ENCODE results near the gene ZBTB39. TPM values are rescaled to one million over a fixed set of nuclear protein-coding genes. Genes with fewer than 3 reads are reported as not detected.

The ZBTB39 gene
- total RNA-seq, 1 experiment from 2014 or later = 5.8 TPM

GRCh38 chr12:57044889-57045288 lies 38.5 kb upstream of the ZBTB39 start:
- DNase-seq (ENCODE audit: low read depth, low spot score) = no peak
- in situ Hi-C loops (cut with HindIII; ENCODE audit: low pct_unique_long_range_greater_than_20kb, low sequenced_read_pairs) (no loop called here), intact Hi-C loops (cut with micrococcal nuclease; ENCODE audit: unreplicated experiment) (no loop called here)
- H3K36me3 ChIP-seq (ENCODE audit: control insufficient read depth, insufficient read depth, low read length) = no peaks in the 10 kb centered on the region
- BruUV-seq (replicated peaks) = no TSS peak
- no peak overlapping the region for H3K27ac ChIP-seq (ENCODE audit: low read length)
- CTCF ChIA-PET = no interaction called here
- ATAC-seq = no peak
- no peaks in the 10 kb centered on the region for H3K9me3 ChIP-seq (ENCODE audit: control insufficient read depth, insufficient read depth, low read depth, low read length)
- TF ChIP-seq, protein P1, sequence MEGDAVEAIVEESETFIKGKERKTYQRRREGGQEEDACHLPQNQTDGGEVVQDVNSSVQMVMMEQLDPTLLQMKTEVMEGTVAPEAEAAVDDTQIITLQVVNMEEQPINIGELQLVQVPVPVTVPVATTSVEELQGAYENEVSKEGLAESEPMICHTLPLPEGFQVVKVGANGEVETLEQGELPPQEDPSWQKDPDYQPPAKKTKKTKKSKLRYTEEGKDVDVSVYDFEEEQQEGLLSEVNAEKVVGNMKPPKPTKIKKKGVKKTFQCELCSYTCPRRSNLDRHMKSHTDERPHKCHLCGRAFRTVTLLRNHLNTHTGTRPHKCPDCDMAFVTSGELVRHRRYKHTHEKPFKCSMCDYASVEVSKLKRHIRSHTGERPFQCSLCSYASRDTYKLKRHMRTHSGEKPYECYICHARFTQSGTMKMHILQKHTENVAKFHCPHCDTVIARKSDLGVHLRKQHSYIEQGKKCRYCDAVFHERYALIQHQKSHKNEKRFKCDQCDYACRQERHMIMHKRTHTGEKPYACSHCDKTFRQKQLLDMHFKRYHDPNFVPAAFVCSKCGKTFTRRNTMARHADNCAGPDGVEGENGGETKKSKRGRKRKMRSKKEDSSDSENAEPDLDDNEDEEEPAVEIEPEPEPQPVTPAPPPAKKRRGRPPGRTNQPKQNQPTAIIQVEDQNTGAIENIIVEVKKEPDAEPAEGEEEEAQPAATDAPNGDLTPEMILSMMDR (IDR thresholded peaks at IDR 0.05) = no peak
- no peak for TF ChIP-seq TCF7L2 (IDR thresholded peaks at IDR 0.05; ENCODE audit: low read depth, low read length)
- no peak for TF ChIP-seq POLR2AphosphoS5 (IDR thresholded peaks at IDR 0.05; ENCODE audit: low read depth, low read length)
- TF ChIP-seq, protein P2, sequence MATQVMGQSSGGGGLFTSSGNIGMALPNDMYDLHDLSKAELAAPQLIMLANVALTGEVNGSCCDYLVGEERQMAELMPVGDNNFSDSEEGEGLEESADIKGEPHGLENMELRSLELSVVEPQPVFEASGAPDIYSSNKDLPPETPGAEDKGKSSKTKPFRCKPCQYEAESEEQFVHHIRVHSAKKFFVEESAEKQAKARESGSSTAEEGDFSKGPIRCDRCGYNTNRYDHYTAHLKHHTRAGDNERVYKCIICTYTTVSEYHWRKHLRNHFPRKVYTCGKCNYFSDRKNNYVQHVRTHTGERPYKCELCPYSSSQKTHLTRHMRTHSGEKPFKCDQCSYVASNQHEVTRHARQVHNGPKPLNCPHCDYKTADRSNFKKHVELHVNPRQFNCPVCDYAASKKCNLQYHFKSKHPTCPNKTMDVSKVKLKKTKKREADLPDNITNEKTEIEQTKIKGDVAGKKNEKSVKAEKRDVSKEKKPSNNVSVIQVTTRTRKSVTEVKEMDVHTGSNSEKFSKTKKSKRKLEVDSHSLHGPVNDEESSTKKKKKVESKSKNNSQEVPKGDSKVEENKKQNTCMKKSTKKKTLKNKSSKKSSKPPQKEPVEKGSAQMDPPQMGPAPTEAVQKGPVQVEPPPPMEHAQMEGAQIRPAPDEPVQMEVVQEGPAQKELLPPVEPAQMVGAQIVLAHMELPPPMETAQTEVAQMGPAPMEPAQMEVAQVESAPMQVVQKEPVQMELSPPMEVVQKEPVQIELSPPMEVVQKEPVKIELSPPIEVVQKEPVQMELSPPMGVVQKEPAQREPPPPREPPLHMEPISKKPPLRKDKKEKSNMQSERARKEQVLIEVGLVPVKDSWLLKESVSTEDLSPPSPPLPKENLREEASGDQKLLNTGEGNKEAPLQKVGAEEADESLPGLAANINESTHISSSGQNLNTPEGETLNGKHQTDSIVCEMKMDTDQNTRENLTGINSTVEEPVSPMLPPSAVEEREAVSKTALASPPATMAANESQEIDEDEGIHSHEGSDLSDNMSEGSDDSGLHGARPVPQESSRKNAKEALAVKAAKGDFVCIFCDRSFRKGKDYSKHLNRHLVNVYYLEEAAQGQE (IDR thresholded peaks at IDR 0.05; ENCODE audit: insufficient read depth in 1 of 2, low read depth in 2 of 2, low read length in 1 of 2) = no peak
- no peak for TF ChIP-seq SIN3A (IDR thresholded peaks at IDR 0.05; ENCODE audit: borderline replicate concordance, insufficient read depth, low read depth, low read length)
- POLR2A ChIA-PET = no interaction called here
- H3K4me3 ChIP-seq (ENCODE audit: low read depth in 2 of 2, low read length in 2 of 2) = no peak overlapping the region
- H3K4me1 ChIP-seq (ENCODE audit: control insufficient read depth, insufficient read depth, low read length) = no peaks in the 10 kb centered on the region
- peaks cover 25% of the 10 kb centered on the region for H3K27me3 ChIP-seq (ENCODE audit: control insufficient read depth, insufficient read depth, low read length)

GRCh38 chr12:57044468-57044867 lies 38.1 kb upstream of the ZBTB39 start:
- POLR2A ChIA-PET = no interaction called here

More at GRCh38 chr12:57044468-57044867, 38.1 kb upstream of the ZBTB39 start:
- no peak for DNase-seq (ENCODE audit: low read depth, low spot score)
- no TSS peak for BruUV-seq (replicated peaks)
- no peak for ATAC-seq
- TF ChIP-seq, protein P1 (IDR thresholded peaks at IDR 0.05) = no peak
- TF ChIP-seq POLR2AphosphoS5 (IDR thresholded peaks at IDR 0.05; ENCODE audit: low read depth, low read length) = no peak
- TF ChIP-seq, protein P2 (IDR thresholded peaks at IDR 0.05; ENCODE audit: insufficient read depth in 1 of 2, low read depth in 2 of 2, low read length in 1 of 2) = no peak
- no peak for TF ChIP-seq TCF7L2 (IDR thresholded peaks at IDR 0.05; ENCODE audit: low read depth, low read length)
- TF ChIP-seq SIN3A (IDR thresholded peaks at IDR 0.05; ENCODE audit: borderline replicate concordance, insufficient read depth, low read depth, low read length) = no peak
- intact Hi-C loops (cut with micrococcal nuclease; ENCODE audit: unreplicated experiment) = no loop called here
- Histone ChIP-seq H3K4me3 (ENCODE audit: low read depth in 2 of 2, low read length in 2 of 2) (no peak overlapping the region), H3K9me3 (ENCODE audit: control insufficient read depth, insufficient read depth, low read depth, low read length) (no peaks in the 10 kb centered on the region), H3K27ac (ENCODE audit: low read length) (no peak overlapping the region), H3K27me3 (ENCODE audit: control insufficient read depth, insufficient read depth, low read length) (peaks cover 25% of the 10 kb centered on the region), H3K36me3 (ENCODE audit: control insufficient read depth, insufficient read depth, low read length) (no peaks in the 10 kb centered on the region), H3K4me1 (ENCODE audit: control insufficient read depth, insufficient read depth, low read length) (no peaks in the 10 kb centered on the region)
- in situ Hi-C loops (cut with HindIII; ENCODE audit: low pct_unique_long_range_greater_than_20kb, low sequenced_read_pairs) = no loop called here
- CTCF ChIA-PET = no interaction called here
